ENCODE results near the gene PCDH12. TPM values are rescaled to one million over a fixed set of nuclear protein-coding genes. Genes with fewer than 3 reads are reported as not detected.

Gene PCDH12
- total RNA-seq: 1 to 10 TPM in 1 of 2 donors, under 1 TPM in 1; 0.28 to 1.3 TPM

DNA sequence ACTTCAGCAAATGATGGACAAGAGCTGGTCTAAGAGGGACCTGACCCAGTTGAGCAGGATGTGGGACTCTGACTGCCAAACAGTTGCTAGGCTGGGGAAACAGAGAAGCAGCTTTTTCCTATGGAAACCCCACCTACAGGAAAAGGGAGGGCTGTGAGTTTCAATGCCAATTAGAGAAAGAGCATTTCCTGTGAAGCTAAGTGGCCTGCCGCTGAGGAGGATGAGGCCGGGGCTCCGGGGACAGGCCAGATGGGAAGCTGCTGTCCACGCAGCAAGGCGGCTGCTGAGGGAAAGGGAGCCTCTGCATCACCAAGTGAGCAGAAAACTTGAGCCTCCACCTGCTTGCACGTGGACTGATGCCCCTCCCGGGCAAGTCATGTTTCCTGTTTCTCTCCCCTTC is at the start of gene PCDH12:
Gene PCDH12, minus strand, starts transcription at position 90 of the 400 bp plus-strand sequence. CDS start 351 bp downstream, outside the sequence.
- Mint-ChIP-seq H3K27ac (peak within 1 kb of the TSS; percentile 57 to 75), H3K4me1 (ENCODE audit: low read depth in 2 of 2) (peaks cover 40 to 41% of the 10 kb centered on the region in 2 donors), H3K36me3 (no peaks in the 10 kb centered on the region), H3K9me3 (no peaks in the 10 kb centered on the region), H3K27me3 (no peaks in the 10 kb centered on the region), H3K4me3 (peak within 1 kb of the TSS; percentile 64)
- DNase-seq (ENCODE audit: low spot score): peak; percentile 67
- ATAC-seq: peak; percentile 28 to 30

DNA sequence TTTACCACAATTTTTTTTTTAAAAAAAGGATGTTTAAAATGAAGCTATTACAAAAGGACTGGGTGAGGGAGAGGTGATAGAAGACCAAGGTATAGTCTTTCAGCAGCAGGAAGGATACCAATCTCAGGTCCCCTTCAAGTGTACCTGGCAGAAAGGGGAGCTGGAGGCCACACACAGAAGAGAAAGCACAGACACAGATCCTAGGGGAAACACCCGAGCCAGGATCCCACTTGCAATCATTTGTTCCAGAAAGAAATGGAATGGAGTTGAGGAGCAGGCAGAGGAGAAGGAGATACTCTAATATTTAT is 49.2 kb upstream of the PCDH12 start:
- no peaks in the 10 kb centered on the region for H3K36me3 Mint-ChIP-seq
- peaks cover 39 to 40% of the 10 kb centered on the region in 2 donors for H3K4me1 Mint-ChIP-seq (ENCODE audit: low read depth in 2 of 2)
- H3K27ac Mint-ChIP-seq: peak overlapping the region; percentile 54 to 71
- peak overlapping the region; percentile 63 for H3K4me3 Mint-ChIP-seq
- H3K9me3 Mint-ChIP-seq: no peaks in the 10 kb centered on the region
- no peaks in the 10 kb centered on the region for H3K27me3 Mint-ChIP-seq
- ATAC-seq (no peak), DNase-seq (ENCODE audit: low spot score) (no peak)

DNA sequence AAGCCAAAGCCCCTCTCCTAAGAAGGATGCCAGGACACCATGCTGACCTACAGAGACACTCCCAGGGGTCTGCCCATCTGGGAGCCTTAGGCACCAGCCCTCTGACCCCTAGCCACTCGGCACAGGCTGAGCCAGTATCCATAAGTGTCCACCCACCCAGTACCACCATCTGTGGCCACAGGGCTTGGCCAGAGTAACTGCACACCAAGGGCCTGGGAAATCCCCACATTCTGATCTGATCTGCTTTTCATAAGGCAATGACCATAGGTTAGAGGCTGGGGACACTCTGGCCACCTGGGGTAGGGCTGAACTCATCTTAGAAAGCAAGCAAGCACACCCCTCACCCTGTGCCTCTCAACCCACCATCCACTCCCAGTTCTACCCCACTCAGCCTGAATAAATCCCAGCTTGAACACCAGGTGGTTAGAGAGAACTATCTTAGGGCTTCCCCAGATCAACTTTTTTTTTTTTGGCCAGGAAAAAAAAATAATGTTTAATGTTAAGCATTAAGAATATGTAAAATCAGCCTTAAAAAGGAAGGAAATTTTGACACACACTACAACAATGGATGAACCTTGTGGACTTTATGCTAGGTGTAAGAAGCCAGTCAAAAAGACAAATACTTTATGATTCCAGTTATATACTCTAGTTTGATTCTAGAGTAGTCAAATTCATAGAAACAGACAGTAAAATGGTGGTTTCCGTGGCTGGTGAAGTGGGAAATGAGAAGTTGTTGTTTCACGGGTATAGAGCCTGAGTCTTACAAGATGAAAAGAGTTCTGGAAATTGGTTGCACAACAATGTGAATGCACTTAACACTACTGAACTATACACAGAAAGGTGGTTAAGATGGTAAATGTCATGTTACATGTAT is 48.6 kb upstream of the PCDH12 start:
- peaks cover 35 to 36% of the 10 kb centered on the region in 2 donors for H3K4me1 Mint-ChIP-seq (ENCODE audit: low read depth in 2 of 2)
- DNase-seq (ENCODE audit: low spot score) (peak; percentile 74), ATAC-seq (peak; percentile 95 to 97)
- H3K27me3 Mint-ChIP-seq: no peaks in the 10 kb centered on the region
- peak overlapping the region; percentile 63 for H3K4me3 Mint-ChIP-seq
- H3K27ac Mint-ChIP-seq: peak overlapping the region; percentile 54 to 71
- H3K36me3 Mint-ChIP-seq: no peaks in the 10 kb centered on the region
- no peaks in the 10 kb centered on the region for H3K9me3 Mint-ChIP-seq

DNA sequence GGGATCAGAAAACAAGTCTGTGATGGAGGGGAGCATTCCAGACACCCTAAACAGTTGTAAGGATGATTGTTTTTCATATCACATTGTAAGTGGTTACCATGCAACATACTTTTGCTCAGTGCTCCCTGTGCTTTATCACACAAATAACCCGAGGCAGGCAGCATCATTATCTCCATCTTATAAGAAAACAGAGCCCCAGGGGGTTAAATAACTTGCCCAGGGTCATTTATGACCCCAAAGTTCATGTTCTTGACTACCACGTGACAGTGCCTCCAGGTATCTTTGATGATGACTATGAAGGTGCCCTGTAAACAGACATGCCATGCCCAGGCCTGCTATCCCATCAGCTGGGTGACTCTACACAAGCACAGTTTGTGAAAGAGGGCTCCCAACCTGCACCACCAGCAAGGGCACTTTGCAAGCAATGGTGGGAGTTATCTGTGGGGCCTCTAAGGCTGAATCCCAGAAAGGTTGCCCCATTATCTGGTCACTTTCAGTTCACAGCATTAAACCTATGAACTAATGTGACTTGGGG is 45.3 kb upstream of the PCDH12 start:
- H3K27ac Mint-ChIP-seq: peak overlapping the region in 1 of 2 donors; percentile 55
- H3K27me3 Mint-ChIP-seq: no peaks in the 10 kb centered on the region
- no peak overlapping the region for H3K4me3 Mint-ChIP-seq
- H3K4me1 Mint-ChIP-seq (ENCODE audit: low read depth in 2 of 2): peaks cover 30% of the 10 kb centered on the region in 2 donors
- DNase-seq (ENCODE audit: low spot score) (no peak), ATAC-seq (no peak)
- no peaks in the 10 kb centered on the region for H3K9me3 Mint-ChIP-seq
- H3K36me3 Mint-ChIP-seq: no peaks in the 10 kb centered on the region

DNA sequence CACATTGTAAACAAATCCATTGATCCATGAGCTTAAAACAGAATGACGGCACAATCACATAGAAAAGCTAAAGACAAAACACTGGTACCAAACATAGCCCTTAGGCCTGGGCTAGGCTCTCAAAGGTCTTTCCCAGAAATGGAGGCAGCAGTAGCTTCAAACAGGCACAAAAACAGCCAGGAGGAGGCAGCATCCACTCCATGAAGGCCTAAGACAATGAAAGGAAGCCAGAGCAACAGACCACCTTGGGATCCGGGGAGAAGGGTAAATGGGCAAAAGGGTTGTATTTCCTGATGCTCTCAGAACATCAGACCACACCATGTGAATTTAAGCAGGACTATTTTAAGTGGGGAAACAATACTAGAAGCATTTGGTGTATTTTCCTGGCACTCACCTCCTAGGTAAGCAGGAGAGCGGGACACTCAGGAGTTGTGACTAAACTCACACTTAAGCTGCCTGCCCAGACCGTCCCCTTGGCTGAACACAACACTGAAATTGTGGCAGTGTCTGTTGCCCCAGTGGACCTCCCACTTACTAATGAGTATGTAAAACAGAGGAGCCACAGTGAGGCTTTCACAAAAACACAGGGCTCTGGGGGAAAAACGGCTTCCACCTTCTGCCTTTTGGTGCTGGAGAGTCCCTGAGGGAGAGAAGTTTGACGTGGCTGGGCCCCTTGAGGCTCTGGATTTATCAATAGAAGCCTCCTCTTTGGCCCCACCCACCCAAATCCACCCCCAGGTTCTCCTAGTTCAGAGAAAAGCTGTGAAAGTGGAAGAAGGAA is 42.9 kb upstream of the PCDH12 start:
- Mint-ChIP-seq H3K4me1 (ENCODE audit: low read depth in 2 of 2) (peaks cover 7 to 9% of the 10 kb centered on the region in 2 donors), H3K9me3 (no peaks in the 10 kb centered on the region), H3K36me3 (no peaks in the 10 kb centered on the region), H3K27me3 (no peaks in the 10 kb centered on the region), H3K27ac (peak overlapping the region in 1 of 2 donors; percentile 41), H3K4me3 (no peak overlapping the region)
- DNase-seq (ENCODE audit: low spot score) (no peak), ATAC-seq (no peak)

DNA sequence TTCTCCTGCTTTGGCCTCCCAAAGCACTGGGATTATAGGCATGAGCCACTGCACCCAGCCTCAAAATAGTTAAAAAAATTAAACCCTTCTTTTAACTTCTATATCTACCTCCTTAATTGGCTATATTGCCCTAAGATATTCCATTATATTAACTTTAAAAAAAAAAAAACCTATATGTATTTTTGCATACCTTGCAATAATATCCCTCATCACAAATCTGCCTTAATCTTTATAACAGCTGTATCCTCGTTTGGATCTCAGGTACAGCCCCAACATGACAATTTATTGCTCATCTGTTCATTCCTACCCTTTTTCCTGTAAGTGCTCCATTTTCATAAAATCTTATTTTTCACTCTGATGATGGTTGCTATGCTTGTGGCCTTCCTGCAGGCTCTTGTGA is 42.2 kb upstream of the PCDH12 start:
- peaks cover 5% of the 10 kb centered on the region for H3K36me3 Mint-ChIP-seq
- peaks cover 1% of the 10 kb centered on the region in 2 donors for H3K4me1 Mint-ChIP-seq (ENCODE audit: low read depth in 2 of 2)
- H3K27ac Mint-ChIP-seq: peak overlapping the region in 1 of 2 donors; percentile 41
- no peak for ATAC-seq
- H3K27me3 Mint-ChIP-seq: no peaks in the 10 kb centered on the region
- H3K9me3 Mint-ChIP-seq: no peaks in the 10 kb centered on the region
- H3K4me3 Mint-ChIP-seq: no peak overlapping the region
- no peak for DNase-seq (ENCODE audit: low spot score)

DNA sequence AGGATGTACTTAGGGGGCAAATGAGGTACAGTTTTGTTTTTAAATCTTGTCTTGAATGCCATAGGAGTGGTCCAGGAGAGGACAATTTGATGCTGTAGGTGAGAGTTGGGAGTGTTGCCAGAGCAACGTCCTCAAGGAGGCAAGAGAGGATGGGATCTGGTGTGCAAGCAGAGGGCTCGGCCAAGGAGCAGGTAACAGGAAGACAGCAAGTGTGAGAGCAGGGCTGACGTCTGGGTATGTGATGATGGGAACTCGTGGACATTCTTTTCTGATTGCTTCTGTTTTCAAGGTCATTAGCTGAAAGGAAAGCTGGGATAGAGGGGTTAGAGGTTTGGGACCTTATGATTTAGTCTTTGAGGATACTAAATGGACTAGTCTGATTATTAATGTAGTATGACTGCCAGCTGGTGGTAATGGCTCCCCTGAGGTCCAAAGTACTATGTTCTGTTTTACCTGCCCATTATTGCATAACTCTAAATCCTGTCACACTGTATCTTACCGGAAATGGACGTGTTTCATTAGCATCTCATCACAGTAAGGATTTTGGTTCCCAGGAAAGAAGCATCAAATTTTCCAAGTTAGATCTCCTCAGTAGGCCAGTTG is 39.5 kb upstream of the PCDH12 start:
- ATAC-seq: no peak
- no peaks in the 10 kb centered on the region for H3K4me1 Mint-ChIP-seq (ENCODE audit: low read depth in 2 of 2)
- H3K9me3 Mint-ChIP-seq: no peaks in the 10 kb centered on the region
- no peak overlapping the region for H3K27ac Mint-ChIP-seq
- no peak for DNase-seq (ENCODE audit: low spot score)
- H3K27me3 Mint-ChIP-seq: no peaks in the 10 kb centered on the region
- H3K4me3 Mint-ChIP-seq: no peak overlapping the region
- peaks cover 18% of the 10 kb centered on the region for H3K36me3 Mint-ChIP-seq

DNA sequence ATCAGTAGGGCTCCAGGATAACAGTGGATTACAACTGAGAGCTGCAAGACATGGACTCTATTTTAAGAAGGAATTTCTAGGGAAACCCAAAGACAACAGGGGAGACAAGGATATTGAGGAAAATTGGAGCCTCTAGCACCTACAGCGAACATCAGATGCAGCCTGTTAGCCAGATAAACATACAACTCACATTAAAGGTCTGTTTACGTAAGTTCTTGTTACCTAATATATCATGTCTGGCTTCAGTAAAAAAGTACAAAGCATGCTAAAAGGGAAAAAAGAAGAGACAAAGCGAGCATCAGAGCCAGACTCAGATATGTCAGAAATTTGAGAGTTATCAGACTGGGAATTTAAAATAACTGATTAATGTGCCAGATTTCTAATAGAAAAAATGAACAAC is 37.7 kb upstream of the PCDH12 start:
- Mint-ChIP-seq H3K9me3 (no peaks in the 10 kb centered on the region), H3K27ac (no peak overlapping the region), H3K27me3 (no peaks in the 10 kb centered on the region), H3K4me1 (ENCODE audit: low read depth in 2 of 2) (no peaks in the 10 kb centered on the region), H3K4me3 (no peak overlapping the region), H3K36me3 (peaks cover 18% of the 10 kb centered on the region)
- ATAC-seq: no peak
- no peak for DNase-seq (ENCODE audit: low spot score)

DNA sequence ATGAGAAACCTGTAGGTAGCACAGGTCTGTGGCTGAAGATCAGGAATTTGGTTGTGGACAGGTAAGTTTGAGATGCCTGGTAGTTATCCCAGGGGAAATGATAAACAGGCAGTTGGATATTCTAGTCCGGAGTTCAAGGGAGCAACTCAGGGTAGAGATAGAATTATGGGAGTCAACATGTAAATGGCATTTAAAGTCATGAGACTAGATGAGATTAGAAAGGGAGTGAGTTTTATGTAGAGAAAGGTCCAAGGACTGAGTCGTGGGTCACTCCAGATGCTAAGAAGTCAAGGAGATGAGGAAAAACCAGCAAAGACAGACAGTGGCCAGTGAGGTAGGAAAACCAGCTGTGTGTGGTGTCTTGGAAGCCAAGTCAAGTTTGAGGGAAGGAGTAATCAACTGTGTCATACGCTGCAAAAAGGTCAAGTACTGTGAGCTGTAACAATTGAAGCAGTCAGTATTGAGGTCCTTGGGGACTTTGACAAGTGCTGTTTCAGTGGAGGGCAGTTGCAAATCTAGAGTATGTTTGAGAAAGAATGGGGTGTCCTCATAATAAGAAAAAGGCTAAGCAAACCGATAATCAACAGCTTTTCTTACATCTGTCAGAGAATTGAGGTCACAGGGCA is 36.6 kb upstream of the PCDH12 start:
- no peaks in the 10 kb centered on the region for H3K9me3 Mint-ChIP-seq
- H3K27ac Mint-ChIP-seq: peak overlapping the region in 1 of 2 donors; percentile 2

DNA sequence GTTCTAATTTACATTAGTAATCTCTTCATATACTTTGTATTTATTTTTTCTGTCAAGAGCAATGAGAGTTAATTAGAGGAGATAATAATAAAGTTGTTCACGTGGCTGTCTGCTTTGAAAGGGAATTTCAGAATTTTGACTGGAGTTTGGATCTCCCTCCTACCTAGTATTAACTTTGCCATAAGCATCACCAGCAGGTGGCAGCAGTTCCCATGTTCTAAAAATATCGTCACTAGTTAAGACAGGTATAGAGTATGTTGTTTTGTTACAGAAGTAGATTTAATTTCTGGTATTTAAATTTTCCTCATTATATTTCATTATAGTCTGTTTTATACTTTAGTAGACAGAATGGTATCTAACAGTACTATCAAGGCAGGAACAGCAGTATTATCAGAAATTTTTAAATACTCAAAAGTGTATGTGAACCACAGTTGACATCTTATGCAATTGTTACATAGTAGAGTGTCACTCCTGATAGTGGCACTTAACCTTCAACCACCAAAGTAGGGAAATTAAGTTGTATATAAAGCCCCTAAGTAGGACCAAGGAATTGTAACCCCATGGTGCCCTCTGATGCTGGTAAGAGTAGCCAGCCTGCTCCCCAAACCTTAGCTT is 34.5 kb upstream of the PCDH12 start:
- Mint-ChIP-seq H3K36me3 (peaks cover 21% of the 10 kb centered on the region), H3K4me1 (ENCODE audit: low read depth in 2 of 2) (no peaks in the 10 kb centered on the region), H3K4me3 (no peak overlapping the region), H3K27ac (no peak overlapping the region), H3K9me3 (no peaks in the 10 kb centered on the region), H3K27me3 (no peaks in the 10 kb centered on the region)
- ATAC-seq: peak in 1 of 2 donors; percentile 62
- DNase-seq (ENCODE audit: low spot score): no peak

More for the DNA sequence above, 36.6 kb upstream of the PCDH12 start:
- Mint-ChIP-seq H3K4me3 (no peak overlapping the region), H3K4me1 (ENCODE audit: low read depth in 2 of 2) (no peaks in the 10 kb centered on the region), H3K27me3 (no peaks in the 10 kb centered on the region), H3K36me3 (peaks cover 18% of the 10 kb centered on the region)
- ATAC-seq (no peak), DNase-seq (ENCODE audit: low spot score) (no peak)

DNA sequence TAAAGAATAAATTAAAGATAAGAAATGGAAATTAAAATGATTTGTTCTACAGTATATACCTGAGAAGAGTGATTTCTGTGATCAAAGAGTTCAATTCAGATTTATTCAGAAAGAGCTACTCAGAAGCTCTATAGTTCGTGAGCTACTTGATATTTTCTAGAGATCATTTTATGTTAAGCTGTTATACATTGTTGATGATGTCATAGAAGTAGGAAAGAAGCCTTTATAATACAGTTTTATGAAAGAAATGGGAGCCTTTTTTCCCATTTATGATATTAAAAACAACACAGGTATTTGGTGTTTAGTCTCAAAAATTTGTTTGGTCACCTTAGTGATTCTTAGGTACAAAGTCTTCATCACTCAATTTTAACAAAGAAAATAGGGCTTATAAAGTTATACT is 31.7 kb upstream of the PCDH12 start:
- no peak for DNase-seq (ENCODE audit: low spot score)
- Mint-ChIP-seq H3K9me3 (no peaks in the 10 kb centered on the region), H3K4me1 (ENCODE audit: low read depth in 2 of 2) (peaks cover 0 to 8% of the 10 kb centered on the region in 2 donors), H3K27ac (no peak overlapping the region), H3K4me3 (no peak overlapping the region), H3K27me3 (no peaks in the 10 kb centered on the region), H3K36me3 (peaks cover 30% of the 10 kb centered on the region)
- no peak for ATAC-seq

DNA sequence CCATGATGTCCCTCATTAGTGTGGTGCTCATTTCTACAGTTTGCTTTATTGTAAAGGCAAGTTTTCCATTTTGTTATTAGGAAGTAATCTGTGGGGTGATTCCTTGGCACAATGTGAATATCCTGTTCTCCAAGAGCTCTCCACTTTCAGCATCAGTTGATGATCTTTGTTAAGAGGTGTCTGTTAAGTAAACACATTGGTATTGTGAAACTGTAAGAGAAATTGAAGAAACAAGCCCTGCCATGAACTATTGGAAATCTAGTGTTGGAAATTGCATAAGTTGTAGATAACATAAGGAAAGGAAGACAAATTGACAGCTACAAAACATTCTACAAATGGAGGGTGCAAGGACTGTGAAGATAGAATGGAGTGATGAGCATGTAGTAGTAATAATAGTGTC is 28.1 kb upstream of the PCDH12 start:
- H3K4me3 Mint-ChIP-seq: no peak overlapping the region
- ATAC-seq (no peak), DNase-seq (ENCODE audit: low spot score) (no peak)
- H3K4me1 Mint-ChIP-seq (ENCODE audit: low read depth in 2 of 2): peaks cover 0 to 8% of the 10 kb centered on the region in 2 donors
- no peaks in the 10 kb centered on the region for H3K9me3 Mint-ChIP-seq
- H3K27ac Mint-ChIP-seq: no peak overlapping the region
- peaks cover 17% of the 10 kb centered on the region for H3K36me3 Mint-ChIP-seq
- no peaks in the 10 kb centered on the region for H3K27me3 Mint-ChIP-seq

DNA sequence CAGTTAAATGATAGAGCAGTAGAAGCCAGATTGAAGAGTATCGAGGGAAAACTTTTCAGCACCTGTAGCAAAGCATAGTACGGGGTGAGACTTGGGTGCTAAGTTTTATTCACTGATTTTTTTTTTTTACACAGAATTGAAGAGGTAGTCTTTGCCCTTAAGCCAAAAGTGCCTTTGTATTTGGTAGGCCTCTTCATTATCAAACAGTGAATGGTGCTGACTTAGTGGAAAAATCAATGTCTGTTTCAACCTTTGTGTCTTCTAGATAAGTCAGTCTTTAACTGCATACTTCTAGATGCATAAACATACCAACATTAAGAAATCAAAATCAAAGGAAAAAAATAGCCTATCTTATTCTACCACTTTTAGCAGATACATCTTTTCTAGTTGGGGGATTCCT is 24.6 kb upstream of the PCDH12 start:
- H3K27me3 Mint-ChIP-seq: no peaks in the 10 kb centered on the region
- no peak overlapping the region for H3K4me3 Mint-ChIP-seq

More for the DNA sequence above, 24.6 kb upstream of the PCDH12 start:
- no peak for DNase-seq (ENCODE audit: low spot score)
- ATAC-seq: no peak
- Mint-ChIP-seq H3K36me3 (peaks cover 25% of the 10 kb centered on the region), H3K4me1 (ENCODE audit: low read depth in 2 of 2) (peaks cover 0 to 8% of the 10 kb centered on the region in 2 donors), H3K9me3 (no peaks in the 10 kb centered on the region), H3K27ac (no peak overlapping the region)
